Neuronal stem cell (in vitro differentiated cells): Measurements from ENCODE around the gene MKX.
"Not testable (repeated sequence)": the region's sequence is repeated elsewhere in the genome, so short reads cannot be mapped to it uniquely, and the experiment has no call there.

Source experiments
- DNase-seq: peaks from one replicate; pipeline ENCODE4 v3.0.0-alpha.2; 2013; ENCODE audit warnings: low spot score
- H2AFZ ChIP-seq: one replicate; pipeline ENCODE4 v1.6.1; 2013; ENCODE audit warnings: mild to moderate bottlenecking, low read length, inconsistent platforms
- H2AK5ac ChIP-seq: 2 replicates; pipeline ENCODE4 v1.6.1; 2013; ENCODE audit warnings: low read depth, mild to moderate bottlenecking, inconsistent platforms, low read length, moderate library complexity, mixed read lengths
- H2BK120ac ChIP-seq: 2 replicates; pipeline ENCODE4 v1.6.1; 2013; ENCODE audit warnings: low read depth, mild to moderate bottlenecking, inconsistent platforms, low read length, moderate library complexity, mixed read lengths
- H2BK12ac ChIP-seq: one replicate; pipeline ENCODE4 v1.6.1; 2013; ENCODE audit warnings: low read length, inconsistent platforms
- H2BK15ac ChIP-seq: 2 replicates; pipeline ENCODE4 v1.6.1; 2013; ENCODE audit warnings: mild to moderate bottlenecking, low read length, inconsistent platforms, mixed read lengths
- H2BK5ac ChIP-seq: one replicate; pipeline ENCODE4 v1.6.1; 2013; ENCODE audit warnings: inconsistent platforms, mild to moderate bottlenecking, low read length, moderate library complexity
- H3K14ac ChIP-seq: one replicate; pipeline ENCODE4 v1.6.1; 2013; ENCODE audit warnings: low read length, inconsistent platforms
- H3K18ac ChIP-seq: 2 replicates; pipeline ENCODE4 v1.6.1; 2013; ENCODE audit warnings: low read length, inconsistent platforms
- H3K23ac ChIP-seq: 2 replicates; pipeline ENCODE4 v1.6.1; 2013; ENCODE audit warnings: low read depth, mild to moderate bottlenecking, mixed read lengths, low read length, inconsistent platforms; ENCODE audit not compliant: poor library complexity
- H3K27ac ChIP-seq: replicated peaks from 3 replicates; pipeline ENCODE4 v1.5.1; 2013; ENCODE audit warnings: low read length, inconsistent platforms
- H3K27me3 ChIP-seq, 3 experiments: 2 replicates each; pipeline ENCODE4 v1.6.1; 2013; ENCODE audit warnings: low read length in 3 of 3, mild to moderate bottlenecking in 2 of 3, inconsistent platforms in 1 of 3, low read depth in 1 of 3, mixed read lengths in 1 of 3, moderate library complexity in 1 of 3; ENCODE audit not compliant: control insufficient read depth in 3 of 3, insufficient read depth in 3 of 3
- H3K36me3 ChIP-seq, 2 donors: replicated peaks in 1 of 2; 2 replicates each; pipeline ENCODE4 v1.6.1; 2013; ENCODE audit warnings: low read length in 2 of 2; ENCODE audit not compliant: control insufficient read depth in 2 of 2, insufficient read depth in 2 of 2
- H3K4ac ChIP-seq: 2 replicates; pipeline ENCODE4 v1.6.1; 2013; ENCODE audit warnings: inconsistent platforms, mild to moderate bottlenecking, low read length, moderate library complexity
- H3K4me1 ChIP-seq, 2 donors: 1 replicate in 1 of 2; 2 replicates in 1 of 2; pipeline ENCODE4 v1.6.1; 2013; ENCODE audit warnings: low read length in 2 of 2, low read depth in 1 of 2; ENCODE audit not compliant: control insufficient read depth in 2 of 2, insufficient read depth in 1 of 2
- H3K4me2 ChIP-seq: one replicate; pipeline ENCODE4 v1.6.1; 2013; ENCODE audit warnings: mild to moderate bottlenecking, low read length, inconsistent platforms; ENCODE audit not compliant: insufficient read depth, poor library complexity, severe bottlenecking
- H3K4me3 ChIP-seq, 2 donors: 2 replicates each; pipeline ENCODE4 v1.5.1; 2013; ENCODE audit warnings: low read length in 2 of 2, mild to moderate bottlenecking in 2 of 2, inconsistent platforms in 1 of 2, moderate library complexity in 1 of 2
- H3K79me1 ChIP-seq: one replicate; pipeline ENCODE4 v1.6.1; 2013; ENCODE audit warnings: low read depth, mild to moderate bottlenecking, inconsistent platforms, low read length, moderate library complexity
- H3K9ac ChIP-seq: one replicate; pipeline ENCODE4 v1.6.1; 2013; ENCODE audit warnings: mild to moderate bottlenecking, low read depth, low read length, inconsistent platforms; ENCODE audit not compliant: poor library complexity
- H3K9me3 ChIP-seq, 2 donors: replicated peaks in 1 of 2; 2 replicates each; pipeline versions ENCODE3 to v1.6.1; 2013; ENCODE audit warnings: low read length in 2 of 2, mild to moderate bottlenecking in 2 of 2, inconsistent platforms in 1 of 2, low read depth in 1 of 2, mixed read lengths in 1 of 2, moderate library complexity in 1 of 2; ENCODE audit not compliant: control insufficient read depth in 2 of 2, insufficient read depth in 1 of 2
- H4K8ac ChIP-seq: one replicate; pipeline ENCODE4 v1.6.1; 2013; ENCODE audit warnings: low read depth, mild to moderate bottlenecking, inconsistent platforms, low read length, moderate library complexity
- H4K91ac ChIP-seq: one replicate; pipeline ENCODE4 v1.6.1; 2013; ENCODE audit warnings: low read length, low read depth, mild to moderate bottlenecking, inconsistent platforms; ENCODE audit not compliant: poor library complexity
- WGBS, 2 donors: extraction: QIAGEN DNeasy Blood & Tissue Kit; methylation state at CpG; one replicate each; pipeline ENCODE4 v1.1.7; 2013; ENCODE audit warnings: missing lambda C conversion rate in 2 of 2, mixed read lengths in 1 of 2; ENCODE audit not compliant: insufficient read length in 2 of 2, insufficient replicate concordance in 1 of 2; ENCODE audit errors: extremely low coverage in 2 of 2; 5-methylcytosine and 5-hydroxymethylcytosine counted together

Gene MKX

DNA sequence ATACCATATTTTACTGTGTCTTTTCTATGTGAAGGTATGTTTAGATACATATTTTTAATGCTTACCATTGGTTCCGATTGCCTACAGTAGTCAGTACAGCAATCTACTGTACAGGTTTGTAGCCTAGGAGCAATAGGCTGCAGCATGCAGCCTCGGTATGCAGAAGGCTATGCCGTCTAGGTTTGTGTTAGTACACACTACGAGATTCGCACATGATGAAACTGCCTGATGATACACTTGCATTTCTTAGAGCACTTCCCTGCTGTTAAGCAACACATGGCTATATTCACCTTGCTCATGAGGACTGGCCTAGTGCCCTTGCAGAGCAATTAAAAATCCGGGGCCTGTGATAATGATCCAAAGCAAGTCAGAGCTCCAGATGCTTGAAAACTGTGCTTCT is 62.4 kb downstream of the MKX start:
- Histone ChIP-seq H2BK12ac (no peak overlapping the region), H3K4me3 (no peak overlapping the region), H2AK5ac (no peak overlapping the region), H3K14ac (no peak overlapping the region), H2BK120ac (no peak overlapping the region), H3K4ac (no peak overlapping the region), H2BK5ac (no peak overlapping the region), H3K27me3 (no peaks in the 10 kb centered on the region), H3K36me3 (no peaks in the 10 kb centered on the region), H3K9me3 (no peaks in the 10 kb centered on the region), H3K23ac (no peak overlapping the region), H3K4me2 (no peak overlapping the region), H2BK15ac (no peak overlapping the region), H4K8ac (no peak overlapping the region), H3K27ac (no peak overlapping the region), H3K4me1 (peaks cover 4 to 18% of the 10 kb centered on the region in 2 donors), H3K18ac (no peak overlapping the region), H3K79me1 (no peaks in the 10 kb centered on the region), H2AFZ (no peak overlapping the region), H4K91ac (no peak overlapping the region), H3K9ac (no peak overlapping the region)
- WGBS, 2 donors, result no CpG with 5 or more reads among the region's 6 CpGs
- no peak for DNase-seq

GRCh38 chr10:27681795-27682194 is 63.8 kb downstream of the MKX start:
- not testable (repeated sequence) for H2AK5ac ChIP-seq, H4K91ac ChIP-seq, H3K9me3 ChIP-seq, H3K36me3 ChIP-seq, H3K4me2 ChIP-seq, H3K79me1 ChIP-seq, H3K27ac ChIP-seq, H4K8ac ChIP-seq, H3K27me3 ChIP-seq, H3K4me3 ChIP-seq, H3K4ac ChIP-seq, H2BK5ac ChIP-seq, H3K23ac ChIP-seq, H2BK15ac ChIP-seq, H2BK120ac ChIP-seq, H3K18ac ChIP-seq, H2BK12ac ChIP-seq, DNase-seq, H3K14ac ChIP-seq, H2AFZ ChIP-seq, H3K9ac ChIP-seq
- H3K4me1 ChIP-seq, result peaks cover 4 to 14% of the 10 kb centered on the region in 2 donors
- WGBS, 2 donors, result no CpG with 5 or more reads among the region's 3 CpGs

- Histone ChIP-seq H3K14ac (no peak overlapping the region), H2AK5ac (no peak overlapping the region), H3K9ac (no peak overlapping the region), H4K8ac (no peak overlapping the region), H3K36me3 (no peaks in the 10 kb centered on the region), H3K4me1 (peaks cover 4 to 14% of the 10 kb centered on the region in 2 donors), H2BK5ac (no peak overlapping the region), H2BK15ac (no peak overlapping the region), H3K27ac (no peak overlapping the region), H3K4me3 (no peak overlapping the region), H3K27me3 (no peaks in the 10 kb centered on the region), H2BK120ac (no peak overlapping the region), H3K4ac (no peak overlapping the region), H3K9me3 (no peaks in the 10 kb centered on the region), H3K79me1 (no peaks in the 10 kb centered on the region), H3K23ac (no peak overlapping the region), H3K18ac (no peak overlapping the region), H4K91ac (no peak overlapping the region), H3K4me2 (no peak overlapping the region), H2AFZ (no peak overlapping the region), H2BK12ac (no peak overlapping the region)
- no CpG with 5 or more reads among the region's 14 CpGs for WGBS, 2 donors
- DNase-seq, result no peak
Measured at GRCh38 chr10:27680691-27681605, 64.7 kb downstream of the MKX start.

- Histone ChIP-seq H3K4ac (no peak overlapping the region), H3K79me1 (no peaks in the 10 kb centered on the region), H2BK12ac (no peak overlapping the region), H3K9me3 (no peaks in the 10 kb centered on the region), H3K18ac (peak overlapping the region; percentile 35), H3K9ac (no peak overlapping the region), H3K14ac (no peak overlapping the region), H2AK5ac (no peak overlapping the region), H2BK5ac (no peak overlapping the region), H3K4me2 (no peak overlapping the region), H3K27ac (no peak overlapping the region), H4K91ac (no peak overlapping the region), H2AFZ (peak overlapping the region; percentile 26), H2BK15ac (no peak overlapping the region), H3K4me3 (no peak overlapping the region), H2BK120ac (no peak overlapping the region), H3K27me3 (no peaks in the 10 kb centered on the region), H3K36me3 (no peaks in the 10 kb centered on the region), H3K23ac (peak overlapping the region; percentile 25), H4K8ac (no peak overlapping the region), H3K4me1 (peaks cover 4 to 14% of the 10 kb centered on the region in 2 donors)
- DNase-seq, result no peak
- WGBS, 2 donors, result no CpG with 5 or more reads among the region's 3 CpGs
Measured at GRCh38 chr10:27680006-27680557, 65.5 kb downstream of the MKX start.
